AG08395 (cell line): ENCODE results near the gene DDX4.
"Not testable (repeated sequence)": the region's sequence is repeated elsewhere in the genome, so short reads cannot be mapped to it uniquely, and the experiment has no call there.

Source experiments
- DNase-seq: peaks from one replicate; pipeline ENCODE4 v3.0.0; 2012; ENCODE audit warnings: mixed read lengths, low spot score

Gene DDX4

GRCh38 chr5:55737793-55738192 lies at the start of gene DDX4:
TSS of gene DDX4 (plus strand) at chr5:55738061. CDS start at chr5:55738964, 903 bp downstream.
- DNase-seq, result no peak

GRCh38 chr5:55691265-55692105 lies 46.4 kb upstream of the DDX4 start:
- DNase-seq, result peak; percentile 50

GRCh38 chr5:55692106-55692417 lies 45.8 kb upstream of the DDX4 start:
- DNase-seq, result no peak

GRCh38 chr5:55692509-55692908 lies 45.4 kb upstream of the DDX4 start:
- DNase-seq, result no peak

- peak; percentile 20 for DNase-seq
Measured at GRCh38 chr5:55694152-55694830, 43.6 kb upstream of the DDX4 start.

GRCh38 chr5:55696704-55697103 lies 41.2 kb upstream of the DDX4 start:
- DNase-seq, result not testable (repeated sequence)

GRCh38 chr5:55699041-55699688 lies 38.7 kb upstream of the DDX4 start:
- DNase-seq, result no peak

GRCh38 chr5:55700745-55701144 lies 37.1 kb upstream of the DDX4 start:
- no peak for DNase-seq

- DNase-seq, result no peak
Measured at GRCh38 chr5:55701462-55702103, 36.3 kb upstream of the DDX4 start.

GRCh38 chr5:55702598-55703345 lies 35.1 kb upstream of the DDX4 start:
- DNase-seq, result no peak

DNA sequence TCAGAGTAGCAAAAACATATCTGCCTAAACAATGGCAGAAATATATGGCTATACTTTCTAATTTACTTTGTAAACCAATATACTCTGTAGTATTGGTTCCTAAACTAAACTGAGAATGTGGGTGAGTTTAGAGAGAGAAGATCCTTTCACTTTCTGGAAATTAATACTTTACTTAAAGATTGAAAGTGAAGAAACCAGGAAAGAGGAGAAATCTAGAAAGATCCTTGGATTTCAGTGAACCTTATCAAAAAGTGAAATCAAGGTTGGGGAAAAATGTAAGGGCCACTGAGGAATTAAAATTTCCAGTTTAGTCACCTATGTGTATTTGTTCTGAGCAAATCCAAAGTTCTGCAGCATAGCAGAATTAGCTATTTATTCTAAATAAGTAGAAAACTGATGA lies 31.6 kb upstream of the DDX4 start:
- DNase-seq, result no peak

- no peak for DNase-seq
Measured at GRCh38 chr5:55708732-55709131, 29.1 kb upstream of the DDX4 start.

DNA sequence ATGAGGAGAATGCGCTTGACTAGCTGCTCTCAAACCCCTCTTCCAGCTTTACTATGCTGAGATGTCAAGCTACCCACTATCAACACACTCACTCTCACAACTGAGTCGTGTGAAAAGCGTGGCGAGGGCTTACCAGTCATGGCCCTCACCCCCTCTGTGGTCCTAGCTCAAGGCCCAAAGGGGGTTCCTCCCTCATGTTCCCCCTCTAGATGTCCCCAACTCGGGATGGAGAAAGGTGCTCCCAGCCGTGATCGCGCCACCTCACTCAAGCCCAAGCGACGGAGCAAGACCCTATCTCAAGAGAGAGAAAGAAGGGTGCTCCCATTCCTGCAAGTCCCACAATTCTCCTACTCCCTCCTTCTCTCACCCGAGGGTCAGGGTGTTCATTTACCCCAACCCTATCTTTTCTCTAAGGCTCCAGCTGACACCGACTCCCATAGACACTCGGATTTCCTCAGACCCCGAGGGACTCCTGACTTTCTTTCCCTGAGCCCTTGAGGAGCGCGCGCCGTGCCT lies 26.3 kb upstream of the DDX4 start:
- no peak for DNase-seq

DNA sequence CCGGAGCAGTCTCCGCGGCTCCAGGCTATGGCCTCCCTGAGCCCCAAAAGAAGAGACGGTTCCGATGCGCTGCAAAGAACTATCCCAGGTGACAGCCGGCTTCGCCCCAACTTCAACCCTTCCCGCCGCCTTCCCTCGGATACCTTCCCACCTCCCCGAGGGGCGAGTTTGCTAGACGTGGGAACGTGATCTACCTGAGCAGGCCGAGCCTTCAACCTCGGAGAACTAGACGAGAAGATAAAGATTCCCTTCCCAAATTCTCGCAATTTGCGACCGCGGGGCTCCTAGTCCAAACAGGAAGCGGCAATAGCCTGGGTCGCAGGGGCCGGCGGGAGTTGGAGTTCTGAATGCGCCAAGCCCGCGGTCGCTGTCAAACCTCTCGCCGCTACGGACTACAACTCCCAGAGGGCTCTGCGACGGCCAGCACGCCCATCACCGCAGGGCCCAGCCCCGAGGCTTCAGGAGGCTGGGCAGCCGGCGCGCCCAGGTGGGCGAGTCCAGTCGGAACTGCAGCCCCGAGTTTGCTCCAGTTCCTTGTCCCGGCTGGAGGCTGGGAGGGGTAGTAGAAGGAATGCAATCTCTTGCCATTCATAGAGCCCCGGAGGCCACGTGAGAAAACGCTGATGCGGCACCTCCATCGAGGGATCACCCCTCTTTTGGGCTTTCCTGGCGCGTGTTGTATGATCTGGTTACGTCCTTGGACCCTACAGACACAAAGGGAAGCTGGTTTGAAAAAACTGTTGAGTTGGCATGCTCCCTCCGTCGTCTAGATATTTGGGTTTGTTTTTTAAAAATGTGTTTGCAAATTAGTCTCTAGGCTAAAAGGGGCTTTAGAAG lies 25.6 kb upstream of the DDX4 start, which contains the start of gene SLC38A9:
SLC38A9 (minus strand) TSS at position 302 of the 837 bp plus-strand sequence. CDS start 14,366 bp downstream, outside the sequence.
- peak; percentile 95 for DNase-seq

DNA sequence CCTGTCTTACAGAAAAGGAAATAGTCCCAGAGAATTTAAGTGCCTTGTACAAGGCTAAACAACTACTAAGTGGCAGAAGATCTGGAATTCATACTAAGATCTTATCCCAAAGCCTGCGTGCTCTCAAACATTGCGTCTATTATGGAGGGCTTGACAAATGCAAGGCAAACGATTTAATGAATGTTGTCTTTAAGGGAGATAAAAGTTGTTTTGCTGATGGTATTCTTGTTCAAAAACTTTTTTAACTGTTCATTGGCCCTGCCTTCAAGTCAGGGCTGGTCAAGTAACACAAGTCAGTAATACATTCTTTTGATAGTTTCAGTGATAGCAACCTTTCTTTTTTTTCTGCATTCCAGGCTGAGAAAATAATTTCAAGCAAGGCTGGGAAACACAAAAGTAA lies 24.0 kb upstream of the DDX4 start:
- DNase-seq, result no peak

DNA sequence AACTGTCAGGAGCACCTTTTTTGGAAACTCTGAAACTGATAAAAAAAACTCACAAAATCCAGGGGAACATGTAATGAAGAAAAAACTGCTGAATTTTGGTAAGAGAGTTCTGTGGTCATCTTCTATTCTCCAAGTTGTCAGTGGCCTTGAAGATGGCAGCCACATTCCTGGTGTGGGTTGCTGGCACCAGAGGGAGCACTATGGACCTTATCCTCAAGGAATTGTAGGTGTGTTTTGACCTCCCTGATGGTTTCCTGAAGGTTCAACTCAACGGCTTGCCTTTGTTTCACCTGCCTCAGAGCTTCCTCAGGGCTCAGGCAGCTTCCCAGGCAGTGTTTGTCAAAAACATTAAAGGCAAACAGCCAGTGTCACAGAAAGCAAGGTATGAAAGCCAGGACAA lies 23.5 kb upstream of the DDX4 start:
- DNase-seq, result no peak

GRCh38 chr5:55714749-55715148 lies 23.1 kb upstream of the DDX4 start:
- DNase-seq, result no peak

- no peak for DNase-seq
Measured at GRCh38 chr5:55715519-55716078, 22.3 kb upstream of the DDX4 start.

DNA sequence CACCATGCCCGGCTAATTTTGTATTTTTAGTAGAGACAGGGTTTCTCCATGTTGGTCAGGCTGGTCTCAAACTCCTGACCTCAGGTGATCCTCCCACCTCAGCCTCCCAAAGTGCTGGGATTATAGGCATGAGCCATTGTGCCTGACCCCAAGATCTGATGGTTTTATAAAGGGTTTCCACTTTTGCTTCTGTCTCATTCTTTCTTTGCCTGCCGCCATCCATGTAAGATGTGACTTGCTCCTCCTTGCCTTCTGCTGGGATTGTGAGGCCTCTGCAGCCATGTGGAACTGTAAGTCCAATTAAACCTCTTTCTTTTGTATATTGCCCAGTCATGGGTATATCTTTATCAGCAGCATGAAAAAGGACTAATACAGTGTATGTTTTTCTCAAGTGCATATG lies 18.8 kb upstream of the DDX4 start:
- DNase-seq, result not testable (repeated sequence)

GRCh38 chr5:55720188-55720703 lies 17.6 kb upstream of the DDX4 start:
- no peak for DNase-seq
